GM21423 (cell line): ENCODE data around the gene KLHL26.

Experiments used
- ATAC-seq: cut with Tn5 transposase; IDR thresholded peaks from one replicate; pipeline ENCODE4 v1.9.1; 2021; ENCODE audit warnings: mild to moderate bottlenecking, moderate library complexity; ENCODE audit not compliant: unreplicated experiment

Gene KLHL26

DNA sequence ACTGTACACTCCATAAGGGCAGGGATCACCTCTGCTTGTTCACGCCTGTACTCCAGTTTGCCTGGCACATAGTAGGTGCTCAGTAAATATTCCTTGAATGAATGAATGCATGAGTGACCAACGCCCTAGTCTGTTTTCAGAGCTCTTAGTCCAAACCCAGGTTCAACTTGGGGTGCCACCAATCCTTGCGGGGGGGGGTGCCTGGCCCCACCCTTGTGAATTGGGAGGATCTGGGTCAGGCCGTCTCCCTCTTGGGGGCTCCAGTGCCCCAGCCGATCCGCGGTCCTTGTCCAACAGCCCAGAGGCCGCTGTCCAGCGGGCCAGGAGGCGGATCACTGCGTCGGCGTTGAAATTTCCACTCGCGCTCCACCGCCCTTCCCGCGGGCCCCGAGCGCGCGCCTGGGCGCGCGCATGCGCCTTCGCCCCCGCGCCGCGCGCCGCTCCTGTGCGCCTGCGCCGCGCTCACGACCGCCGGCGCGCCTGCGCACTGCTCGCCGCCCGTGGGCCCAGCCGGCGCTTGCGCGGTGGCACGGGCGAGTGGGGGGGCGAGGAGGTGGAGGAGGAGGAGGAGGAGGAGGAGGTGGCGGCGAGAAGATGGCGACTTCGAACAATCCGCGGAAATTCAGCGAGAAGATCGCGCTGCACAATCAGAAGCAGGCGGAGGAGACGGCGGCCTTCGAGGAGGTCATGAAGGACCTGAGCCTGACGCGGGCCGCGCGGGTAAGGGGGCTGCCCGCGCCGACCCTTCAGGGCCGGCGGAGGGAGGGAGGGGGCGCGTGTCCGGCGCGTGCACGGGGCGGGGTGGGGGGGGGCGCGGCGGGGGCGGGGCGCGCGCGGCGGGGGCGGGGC is 46.5 kb downstream of the KLHL26 start, which contains the start of gene CRTC1:
TSS of gene CRTC1 (plus strand) at position 572 of the 849 bp plus-strand sequence. CDS start at position 595, 23 bp downstream.
- peak; percentile 73 for ATAC-seq

GRCh38 chr19:18683958-18684641 is 47.3 kb downstream of the KLHL26 start:
- ATAC-seq: peak; percentile 18

DNA sequence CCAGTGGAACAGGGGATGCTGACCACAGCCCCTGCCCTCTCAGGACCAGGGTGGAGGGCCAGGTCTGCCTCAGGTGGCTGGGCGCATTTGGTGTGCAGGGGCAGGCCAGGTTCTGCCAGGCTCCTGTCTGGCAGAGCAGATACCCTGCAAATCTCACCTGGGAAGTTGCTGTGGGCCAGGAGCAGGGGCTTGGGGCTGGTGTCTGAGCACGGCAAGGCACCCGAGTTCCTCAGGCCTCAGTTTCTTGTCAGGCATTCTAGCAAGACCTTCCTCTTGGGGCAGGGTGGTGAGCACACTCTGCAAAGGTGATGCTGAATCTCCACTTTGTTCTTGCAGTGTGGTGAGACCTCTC is 47.8 kb downstream of the KLHL26 start:
- ATAC-seq: no peak

DNA sequence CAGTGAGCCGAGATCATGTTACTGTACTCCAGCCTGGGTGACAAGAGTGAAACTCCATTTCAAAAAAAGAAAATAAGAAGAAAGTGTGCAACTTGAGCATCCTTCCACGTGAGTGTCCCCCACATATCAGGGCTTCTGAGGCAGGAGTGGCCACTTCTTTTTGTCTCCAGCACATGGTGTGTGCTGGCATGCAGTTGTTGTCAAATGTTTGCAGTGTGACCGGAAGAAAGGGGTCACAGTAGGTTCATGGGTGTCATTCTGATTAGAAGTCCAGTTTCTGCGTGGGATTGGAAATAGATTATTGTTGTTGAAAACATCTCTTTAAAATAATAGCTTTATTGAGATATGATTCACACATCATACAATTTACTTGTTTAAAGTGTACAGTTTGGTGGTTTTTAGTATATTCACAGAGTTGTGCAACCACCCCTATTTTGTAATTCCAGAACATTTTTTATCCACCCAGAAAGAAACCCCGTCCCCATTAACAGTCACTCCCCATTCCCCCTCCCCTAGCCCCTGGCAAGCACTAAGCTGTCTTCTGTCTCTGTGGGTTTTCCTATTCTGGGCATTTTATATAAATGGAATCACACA is 48.9 kb downstream of the KLHL26 start:
- ATAC-seq: no peak

- no peak for ATAC-seq
Observed at GRCh38 chr19:18687740-18688465, 51.1 kb downstream of the KLHL26 start.

- ATAC-seq: no peak
Observed at GRCh38 chr19:18696023-18696422, 59.2 kb downstream of the KLHL26 start.

DNA sequence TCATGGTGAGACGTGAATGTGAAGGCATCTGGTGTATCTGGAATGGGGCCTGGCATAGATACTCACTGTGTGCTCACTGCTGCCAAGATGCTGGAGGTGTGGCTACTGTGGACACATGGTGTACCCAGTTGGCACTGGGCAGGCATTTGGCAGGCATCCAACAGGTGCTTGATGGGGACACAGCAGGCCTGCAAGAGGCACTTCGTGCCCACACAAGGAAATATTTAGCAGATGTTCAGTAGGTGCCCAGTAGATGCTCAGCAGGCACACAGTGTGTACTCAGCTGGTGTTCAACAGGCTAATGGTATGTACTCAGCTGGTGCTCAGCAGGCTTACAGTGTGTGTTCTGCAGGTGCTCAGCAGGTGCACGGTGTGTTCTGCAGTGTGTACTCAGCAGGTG is 60.9 kb downstream of the KLHL26 start:
- no peak for ATAC-seq

- no peak for ATAC-seq
Observed at GRCh38 chr19:18698321-18699167, 61.7 kb downstream of the KLHL26 start.

- ATAC-seq: no peak
Observed at GRCh38 chr19:18699403-18700054, 62.7 kb downstream of the KLHL26 start.

DNA sequence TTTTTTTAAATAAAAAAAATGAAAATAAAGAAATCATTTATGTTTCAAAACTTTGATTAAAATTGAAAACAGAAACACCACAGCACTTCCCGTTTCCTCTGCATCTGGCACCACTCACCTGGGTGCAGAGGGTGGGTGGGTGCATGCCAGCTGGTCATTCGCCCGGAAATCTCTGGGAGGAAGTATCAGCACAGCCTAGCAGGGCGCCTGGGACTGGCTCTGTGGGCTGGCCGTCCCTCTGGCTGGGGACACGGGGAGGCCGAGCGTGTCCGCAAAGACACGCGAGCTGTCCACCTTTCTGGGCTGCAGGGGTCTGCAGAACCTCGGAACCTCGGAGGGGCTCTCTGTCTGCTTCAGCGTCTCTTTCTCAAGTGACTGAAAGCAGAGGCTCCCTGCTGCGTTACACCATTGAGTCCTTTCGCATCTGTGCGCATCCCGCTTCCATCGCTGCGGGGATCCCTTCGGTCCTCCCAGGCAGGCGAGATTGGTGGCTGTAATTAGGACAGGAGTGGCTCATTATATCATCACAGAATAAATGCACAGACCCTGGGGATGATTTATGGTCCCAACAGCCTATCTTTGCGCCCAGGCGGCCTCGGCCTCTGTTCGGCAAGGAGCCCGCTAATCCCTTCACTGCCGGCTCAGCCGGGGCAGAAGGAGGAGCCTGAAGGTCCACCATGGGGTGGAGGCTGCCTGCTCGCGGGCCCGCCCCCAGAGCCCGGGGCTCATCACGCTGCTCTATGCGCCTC is 63.8 kb downstream of the KLHL26 start:
- ATAC-seq: peak; percentile 60

- peak; percentile 8 for ATAC-seq
Observed at GRCh38 chr19:18701250-18701608, 64.4 kb downstream of the KLHL26 start.

- no peak for ATAC-seq
Observed at GRCh38 chr19:18704054-18704453, 67.2 kb downstream of the KLHL26 start.

DNA sequence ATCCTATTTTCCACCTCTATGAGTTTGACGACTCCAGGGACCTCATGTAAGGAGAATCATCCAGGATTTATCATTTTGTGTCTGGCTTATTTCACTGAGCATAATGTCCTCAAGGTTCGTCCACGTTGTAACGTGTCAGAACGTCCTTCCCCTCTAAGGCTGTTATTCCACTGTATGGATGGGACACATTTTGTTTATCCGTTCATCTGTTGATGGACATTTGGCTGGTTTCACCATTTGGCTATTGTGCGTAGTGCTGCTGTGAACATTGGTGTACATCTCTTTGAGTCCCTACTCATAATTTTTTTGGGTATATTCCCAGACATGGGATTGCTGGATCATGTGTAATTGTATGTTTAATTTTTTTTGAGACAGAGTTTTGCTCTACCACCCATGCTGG is 68.1 kb downstream of the KLHL26 start:
- no peak for ATAC-seq

DNA sequence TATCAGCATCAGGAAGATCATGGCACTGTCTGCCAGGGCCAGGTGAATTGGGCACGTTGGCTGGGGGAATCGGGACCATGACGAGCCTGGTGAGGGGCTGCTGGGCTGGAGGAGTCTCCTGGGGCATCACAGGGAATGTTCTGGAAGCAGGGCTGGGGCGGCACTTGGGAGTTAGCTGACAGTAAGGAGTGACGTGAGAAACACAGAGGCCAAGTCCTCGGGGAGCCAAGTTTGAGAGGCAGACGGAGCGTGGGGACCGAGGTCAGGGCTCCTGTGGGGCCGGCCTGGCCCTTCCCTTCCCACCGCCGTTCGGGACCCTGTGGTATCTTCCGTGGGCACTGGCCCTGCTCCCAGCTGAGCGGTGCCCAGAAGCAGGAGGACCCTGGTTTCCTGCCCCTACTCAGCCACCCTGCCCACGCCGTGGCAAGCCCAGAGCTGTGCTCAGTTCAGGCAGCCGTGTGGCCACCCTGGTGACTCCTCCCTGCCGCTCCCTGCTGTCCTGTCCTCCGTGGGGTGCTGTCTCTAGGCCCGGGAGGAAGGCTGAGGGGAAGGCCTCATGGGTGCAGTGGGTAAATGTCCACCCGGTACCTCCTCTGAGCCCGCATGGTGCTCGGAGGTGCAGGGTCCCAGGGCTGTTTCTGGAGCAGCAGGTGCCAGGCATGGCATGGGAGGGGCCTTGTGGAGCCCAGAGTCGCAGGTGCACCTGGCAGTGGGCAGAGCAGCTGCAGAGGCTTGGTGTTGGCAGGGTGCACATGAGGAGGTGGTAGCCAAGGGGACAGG is 71.8 kb downstream of the KLHL26 start:
- ATAC-seq: no peak

GRCh38 chr19:18709546-18709945 is 72.7 kb downstream of the KLHL26 start:
- no peak for ATAC-seq

- ATAC-seq: no peak
Observed at GRCh38 chr19:18710186-18710585, 73.4 kb downstream of the KLHL26 start.

DNA sequence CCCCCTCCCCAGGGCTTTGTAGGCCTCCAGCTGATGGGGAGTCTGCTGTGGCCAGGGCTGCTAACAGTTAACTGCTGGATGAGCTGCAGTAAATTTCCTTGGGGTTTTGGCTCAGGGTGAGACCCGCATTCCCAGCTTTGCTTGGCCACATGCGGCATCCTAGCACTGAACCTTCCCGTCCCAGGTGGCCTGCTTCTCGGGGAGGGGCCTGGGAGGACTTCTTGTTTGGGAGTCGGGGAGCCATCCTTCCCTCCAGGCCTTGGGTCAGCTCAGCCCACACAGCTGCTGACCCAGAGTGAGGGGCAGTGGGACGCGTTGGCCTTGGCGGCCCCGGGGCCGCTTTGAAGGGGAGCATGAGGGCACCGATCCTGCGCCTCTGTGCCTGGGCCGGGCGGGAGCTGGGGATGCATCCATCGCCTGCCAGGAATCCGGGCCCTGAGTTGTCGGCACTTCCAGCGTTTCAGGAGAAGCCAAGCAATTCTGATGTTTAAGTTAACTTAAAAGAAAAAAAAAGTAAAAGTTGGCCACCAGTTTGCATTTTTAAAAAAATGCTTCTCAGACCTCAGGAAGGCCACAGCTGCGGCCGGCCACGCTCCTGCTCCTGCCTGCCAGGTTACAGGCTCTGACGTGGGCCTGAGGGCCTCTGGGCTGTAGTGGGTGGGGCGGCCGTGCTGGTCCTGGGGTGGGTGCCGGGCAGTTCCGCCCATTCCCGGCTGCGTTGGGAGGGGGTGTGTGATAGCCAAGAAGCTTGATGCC is 74.3 kb downstream of the KLHL26 start:
- ATAC-seq: no peak

DNA sequence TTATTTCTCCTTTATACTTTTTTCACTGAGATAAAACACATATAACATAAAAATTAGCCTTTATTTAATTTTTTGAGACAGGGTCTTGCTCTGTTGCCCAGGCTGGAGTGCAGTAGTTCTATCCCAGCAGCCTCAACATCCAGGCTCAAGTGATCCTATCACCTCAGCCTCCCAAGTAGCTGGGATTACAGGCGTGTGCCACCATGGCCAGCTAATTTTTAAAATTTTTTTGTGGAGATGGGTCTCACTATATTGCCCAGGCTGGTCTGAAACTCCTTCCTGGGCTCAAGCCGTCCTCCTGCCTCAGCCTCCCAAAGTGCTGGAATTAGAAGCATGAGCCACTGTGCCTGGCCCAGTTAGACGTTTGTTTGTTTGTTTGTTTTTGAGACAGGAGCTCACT is 75.1 kb downstream of the KLHL26 start:
- no peak for ATAC-seq
